ENCODE measurements around the gene NFIX. TPM values are rescaled to one million over a fixed set of nuclear protein-coding genes. Genes with fewer than 3 reads are reported as not detected.

NFIX gene
- total and polyA plus RNA-seq, 12 donors, result 1.3 to 72.8 (median 28.6) TPM

DNA sequence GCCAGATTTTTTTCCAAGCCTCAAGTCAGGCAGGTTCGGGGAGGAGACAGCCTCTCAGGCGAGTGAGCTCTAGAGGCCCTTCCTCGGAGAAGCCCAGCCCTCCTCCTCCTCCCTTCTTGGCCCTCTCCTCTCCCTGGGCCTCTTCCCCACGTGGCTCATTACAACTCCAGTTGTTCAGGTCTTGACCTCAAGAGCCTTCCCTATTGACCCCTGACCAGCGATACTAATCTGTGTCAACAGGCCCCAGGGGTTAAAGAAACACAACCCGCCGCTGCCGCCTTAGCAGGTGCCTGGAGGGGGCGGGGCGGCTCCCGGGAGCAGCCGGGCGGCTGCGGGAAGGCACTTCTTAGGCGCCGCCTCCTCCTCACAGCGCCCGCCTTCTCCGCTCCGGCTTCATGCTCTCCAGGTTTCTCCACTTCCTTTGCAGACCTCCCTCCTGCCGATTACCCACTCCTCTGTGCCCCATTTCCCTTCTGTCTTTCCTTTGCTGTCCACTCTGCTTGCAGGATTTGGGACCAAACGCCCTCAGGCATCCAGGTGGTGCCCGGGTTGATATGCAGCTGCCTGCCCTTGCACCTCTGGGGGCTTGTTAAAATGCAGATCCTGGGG lies 56.4 kb downstream of the NFIX start:
- no peaks in the 10 kb centered on the region for H3K36me3 ChIP-seq (replicated peaks in 1 of 2)
- H3K27me3 ChIP-seq, result no peaks in the 10 kb centered on the region
- peak overlapping the region in 1 of 5 donors; percentile 21 for H3K27ac ChIP-seq
- no peak for TF ChIP-seq POLR2A (IDR thresholded peaks at IDR 0.05)
- TF ChIP-seq, protein P1, sequence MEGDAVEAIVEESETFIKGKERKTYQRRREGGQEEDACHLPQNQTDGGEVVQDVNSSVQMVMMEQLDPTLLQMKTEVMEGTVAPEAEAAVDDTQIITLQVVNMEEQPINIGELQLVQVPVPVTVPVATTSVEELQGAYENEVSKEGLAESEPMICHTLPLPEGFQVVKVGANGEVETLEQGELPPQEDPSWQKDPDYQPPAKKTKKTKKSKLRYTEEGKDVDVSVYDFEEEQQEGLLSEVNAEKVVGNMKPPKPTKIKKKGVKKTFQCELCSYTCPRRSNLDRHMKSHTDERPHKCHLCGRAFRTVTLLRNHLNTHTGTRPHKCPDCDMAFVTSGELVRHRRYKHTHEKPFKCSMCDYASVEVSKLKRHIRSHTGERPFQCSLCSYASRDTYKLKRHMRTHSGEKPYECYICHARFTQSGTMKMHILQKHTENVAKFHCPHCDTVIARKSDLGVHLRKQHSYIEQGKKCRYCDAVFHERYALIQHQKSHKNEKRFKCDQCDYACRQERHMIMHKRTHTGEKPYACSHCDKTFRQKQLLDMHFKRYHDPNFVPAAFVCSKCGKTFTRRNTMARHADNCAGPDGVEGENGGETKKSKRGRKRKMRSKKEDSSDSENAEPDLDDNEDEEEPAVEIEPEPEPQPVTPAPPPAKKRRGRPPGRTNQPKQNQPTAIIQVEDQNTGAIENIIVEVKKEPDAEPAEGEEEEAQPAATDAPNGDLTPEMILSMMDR (IDR thresholded peaks at IDR 0.05), result no peak
- peaks cover 0 to 31% of the 10 kb centered on the region in 2 donors for H3K4me1 ChIP-seq (replicated peaks in 1 of 2)
- intact Hi-C loops (cut with DNase I), result no loop called here
- DNase-seq, result peak in 6 of 7 donors; percentile 33 to 61 (median 50)
- 9 to 22% (median 16%) methylated on average over 22 to 23 of the region's 23 CpGs for WGBS, 4 donors
- peak overlapping the region in 1 of 4 donors; percentile 16 for H3K4me3 ChIP-seq
- H3K9me3 ChIP-seq (replicated peaks in 1 of 3), result no peaks in the 10 kb centered on the region

DNA sequence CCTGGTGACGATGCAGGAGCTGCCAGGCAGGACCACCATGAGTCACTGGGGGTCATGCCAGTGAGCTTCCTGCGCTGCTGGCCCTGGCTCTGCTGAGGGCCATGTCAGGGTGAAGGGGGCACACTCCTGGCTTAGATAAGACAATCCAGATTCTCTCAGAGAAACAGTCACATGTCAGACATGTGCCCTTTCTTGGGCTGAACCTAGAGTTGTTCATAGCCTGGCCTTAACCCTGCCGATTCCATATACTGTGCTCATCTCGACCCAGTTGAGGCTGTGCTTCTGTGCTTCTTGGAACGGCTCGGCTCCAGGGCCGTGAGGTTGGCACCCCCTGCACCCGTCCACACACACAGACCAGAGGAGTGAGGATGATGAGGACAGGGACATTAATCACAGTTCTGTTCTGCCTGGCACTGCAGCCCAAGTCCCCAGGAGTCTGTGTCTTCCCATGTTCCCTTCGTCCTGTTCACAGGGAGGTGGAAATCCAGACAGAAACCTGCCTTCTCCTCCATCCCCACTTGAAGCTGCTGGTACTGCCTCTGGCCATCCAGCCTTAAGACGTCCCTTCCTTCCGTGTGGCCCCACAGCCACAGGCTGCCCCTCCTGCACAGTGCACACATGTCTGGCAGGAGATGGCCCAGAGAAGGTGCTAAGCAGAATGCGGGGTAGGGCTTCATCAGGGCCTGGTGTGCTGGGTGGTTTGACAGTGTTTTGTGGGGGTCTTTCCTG lies 57.3 kb downstream of the NFIX start:
- Histone ChIP-seq H3K4me1 (replicated peaks in 1 of 2) (peaks cover 0 to 31% of the 10 kb centered on the region in 2 donors), H3K36me3 (replicated peaks in 1 of 2) (no peaks in the 10 kb centered on the region), H3K4me3 (no peak overlapping the region), H3K27ac (peak overlapping the region in 3 of 5 donors; percentile 41 to 80 (median 65)), H3K9me3 (replicated peaks in 1 of 3) (no peaks in the 10 kb centered on the region), H3K27me3 (no peaks in the 10 kb centered on the region)
- intact Hi-C loops (cut with DNase I), result no loop called here
- 48 to 80% (median 67%) methylated on average over 9 to 12 of the region's 12 CpGs for WGBS, 4 donors
- DNase-seq, result no peak
- TF ChIP-seq, protein P1 (IDR thresholded peaks at IDR 0.05), result no peak
- TF ChIP-seq POLR2A (IDR thresholded peaks at IDR 0.05), result no peak

DNA sequence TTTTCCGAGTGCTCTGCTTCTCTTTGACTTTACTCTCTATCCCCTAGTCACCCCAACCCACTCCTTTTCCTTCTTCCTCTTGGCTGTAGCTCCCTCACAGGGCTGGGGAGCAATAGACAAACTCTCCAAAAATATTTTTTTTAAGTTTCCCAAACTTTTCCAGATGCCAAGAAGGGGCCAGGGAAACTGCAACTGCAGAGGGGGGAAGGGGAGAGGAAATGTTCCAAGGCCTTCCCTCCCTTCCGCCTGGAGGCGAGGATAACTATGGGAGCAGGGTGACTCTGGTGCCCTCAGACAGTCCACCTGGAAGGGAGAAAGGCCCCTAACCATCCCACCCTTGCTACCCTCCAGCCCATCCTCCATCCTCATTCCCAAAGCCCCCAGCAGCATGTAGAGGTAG lies 58.0 kb downstream of the NFIX start:
- no peaks in the 10 kb centered on the region for H3K27me3 ChIP-seq
- H3K4me1 ChIP-seq (replicated peaks in 1 of 2), result peaks cover 0 to 31% of the 10 kb centered on the region in 2 donors
- no peaks in the 10 kb centered on the region for H3K9me3 ChIP-seq (replicated peaks in 1 of 3)
- H3K27ac ChIP-seq, result peak overlapping the region in 3 of 5 donors; percentile 41 to 86 (median 80)
- no peak for DNase-seq
- no peaks in the 10 kb centered on the region for H3K36me3 ChIP-seq (replicated peaks in 1 of 2)
- WGBS, 4 donors, result 62 to 80% (median 74%) methylated on average over 3 of the region's 3 CpGs
- TF ChIP-seq, protein P1 (IDR thresholded peaks at IDR 0.05), result no peak
- no peak for TF ChIP-seq POLR2A (IDR thresholded peaks at IDR 0.05)
- intact Hi-C loops (cut with DNase I), result no loop called here
- no peak overlapping the region for H3K4me3 ChIP-seq

DNA sequence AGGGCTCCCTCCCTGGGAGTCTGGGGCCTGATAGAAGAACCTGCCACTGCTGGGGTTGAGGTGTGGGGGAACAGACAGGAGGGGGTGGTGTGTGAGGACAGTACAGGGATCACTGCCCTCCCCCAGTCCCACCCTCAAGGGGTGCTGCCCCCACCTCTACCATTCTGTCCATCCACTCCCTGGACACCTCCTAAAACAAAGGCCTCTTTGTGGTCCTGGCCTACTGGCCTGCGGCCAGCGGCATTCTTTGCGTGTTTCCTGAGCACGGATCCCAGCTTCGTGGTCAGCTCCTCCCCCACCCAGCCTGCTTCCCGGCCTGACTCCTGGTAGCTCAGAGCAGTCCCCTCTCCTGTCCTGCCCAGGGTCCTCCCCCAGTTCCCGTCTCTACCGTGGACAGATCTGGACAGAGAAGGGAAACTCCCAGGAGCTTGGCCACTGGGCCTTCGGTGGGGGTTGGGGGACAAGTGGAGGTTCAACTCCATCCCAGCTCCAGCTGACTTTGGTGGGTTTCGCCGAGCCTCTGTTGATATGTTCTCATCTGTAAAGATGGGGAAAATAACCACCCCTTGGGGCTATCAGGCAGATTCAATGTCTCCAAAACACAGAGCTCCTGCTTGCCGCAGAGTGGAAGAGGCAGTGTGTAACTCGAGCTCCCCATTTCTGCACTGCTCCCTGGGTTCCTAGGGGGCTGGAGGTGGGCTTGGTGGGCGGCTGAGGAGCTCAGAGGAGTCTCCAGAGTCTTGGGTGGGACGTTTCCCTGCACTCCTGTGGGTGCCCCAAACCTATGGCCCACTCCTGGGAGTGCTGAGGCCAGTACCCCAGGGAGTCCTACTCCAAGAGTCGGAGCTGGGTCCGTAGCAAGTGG lies 58.7 kb downstream of the NFIX start:
- Histone ChIP-seq H3K4me1 (replicated peaks in 1 of 2) (peaks cover 0 to 31% of the 10 kb centered on the region in 2 donors), H3K4me3 (no peak overlapping the region), H3K9me3 (replicated peaks in 1 of 3) (no peaks in the 10 kb centered on the region), H3K36me3 (replicated peaks in 1 of 2) (no peaks in the 10 kb centered on the region), H3K27me3 (no peaks in the 10 kb centered on the region), H3K27ac (peak overlapping the region in 4 of 5 donors; percentile 36 to 86 (median 60))
- TF ChIP-seq, protein P1 (IDR thresholded peaks at IDR 0.05), result no peak
- intact Hi-C loops (cut with DNase I), result no loop called here
- 63 to 71% (median 67%) methylated on average over 13 to 17 of the region's 17 CpGs for WGBS, 4 donors
- peak; percentile 48 to 85 (median 65) for DNase-seq

All from adrenal gland (tissue), 12 donors.